ENCODE measurements around the gene TM2D3.

TM2D3 gene

GRCh38 chr15:101689901-101690300 is 37.7 kb upstream of the TM2D3 start:
- peak; percentile 39 for DNase-seq (ENCODE audit: low read depth)
- TF ChIP-seq CTCF (IDR thresholded peaks at IDR 0.05; ENCODE audit: low read length, missing control alignments), result no peak
- no peak overlapping the region for H3K4me3 ChIP-seq (replicated peaks; ENCODE audit: low read depth, low read length)

GRCh38 chr15:101686718-101687117 is 34.5 kb upstream of the TM2D3 start:
- DNase-seq (ENCODE audit: low read depth), result no peak
- no peak overlapping the region for H3K4me3 ChIP-seq (replicated peaks; ENCODE audit: low read depth, low read length)
- TF ChIP-seq CTCF (IDR thresholded peaks at IDR 0.05; ENCODE audit: low read length, missing control alignments), result no peak

- TF ChIP-seq CTCF (IDR thresholded peaks at IDR 0.05; ENCODE audit: low read length, missing control alignments), result no peak
- no peak overlapping the region for H3K4me3 ChIP-seq (replicated peaks; ENCODE audit: low read depth, low read length)
- DNase-seq (ENCODE audit: low read depth), result no peak
Observed at GRCh38 chr15:101684877-101685276, 32.7 kb upstream of the TM2D3 start.

- TF ChIP-seq CTCF (IDR thresholded peaks at IDR 0.05; ENCODE audit: low read length, missing control alignments), result no peak
- peak; percentile 70 for DNase-seq (ENCODE audit: low read depth)
- H3K4me3 ChIP-seq (replicated peaks; ENCODE audit: low read depth, low read length), result no peak overlapping the region
Observed at GRCh38 chr15:101684384-101684783, 32.2 kb upstream of the TM2D3 start.

GRCh38 chr15:101679806-101680205 is 27.6 kb upstream of the TM2D3 start:
- no peak overlapping the region for H3K4me3 ChIP-seq (replicated peaks; ENCODE audit: low read depth, low read length)
- DNase-seq (ENCODE audit: low read depth), result no peak
- no peak for TF ChIP-seq CTCF (IDR thresholded peaks at IDR 0.05; ENCODE audit: low read length, missing control alignments)

- DNase-seq (ENCODE audit: low read depth), result no peak
- TF ChIP-seq CTCF (IDR thresholded peaks at IDR 0.05; ENCODE audit: low read length, missing control alignments), result no peak
- H3K4me3 ChIP-seq (replicated peaks; ENCODE audit: low read depth, low read length), result no peak overlapping the region
Observed at GRCh38 chr15:101676921-101677329, 24.7 kb upstream of the TM2D3 start.

- TF ChIP-seq CTCF (IDR thresholded peaks at IDR 0.05; ENCODE audit: low read length, missing control alignments), result no peak
- no peak overlapping the region for H3K4me3 ChIP-seq (replicated peaks; ENCODE audit: low read depth, low read length)
- DNase-seq (ENCODE audit: low read depth), result peak; percentile 68
Observed at GRCh38 chr15:101675796-101676582, 23.8 kb upstream of the TM2D3 start.
